SK-N-MC (cell line): ENCODE results near the gene LIFR.

ENCODE experiments used
- FOXP2 ChIP-seq: optimal IDR thresholded peaks from 2 replicates; pipeline ENCODE3; 2011; ENCODE audit warnings: mild to moderate bottlenecking, moderate library complexity; ENCODE audit not compliant: insufficient read depth; ENCODE audit errors: extremely low read length, control extremely low read depth
- POLR2AphosphoS5 ChIP-seq: IDR thresholded peaks from 2 replicates; pipeline ENCODE4 v1.6.1; 2012; ENCODE audit warnings: mild to moderate bottlenecking, low read depth, low read length, borderline replicate concordance

DNA sequence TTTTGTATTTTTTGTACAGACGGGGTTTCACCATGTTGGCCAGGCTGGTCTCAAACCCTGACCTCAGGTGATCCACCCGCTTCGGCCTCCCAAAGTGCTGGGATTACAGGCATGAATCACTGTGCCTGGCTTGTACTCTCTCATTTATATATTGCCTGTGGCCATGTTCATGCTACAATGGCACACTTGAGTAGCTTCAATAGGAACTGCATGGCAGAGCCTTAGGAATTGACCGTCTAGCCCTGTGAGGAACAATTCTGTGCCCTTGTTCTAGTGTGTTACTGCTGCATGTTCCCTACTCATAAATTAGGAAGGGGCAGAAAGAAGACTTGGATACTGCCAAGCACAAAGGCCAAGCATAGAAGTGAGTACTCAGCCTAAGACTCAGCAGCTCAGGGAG is 104.2 kb downstream of the LIFR start:
- TF ChIP-seq POLR2AphosphoS5 (no peak), FOXP2 (no peak)
